Natural killer cell (primary cell): ENCODE data around the gene GABPB2. TPM values are rescaled to one million over a fixed set of nuclear protein-coding genes. Genes with fewer than 3 reads are reported as not detected.

Source experiments
- ATAC-seq, 3 donors: fragments of 150-1000 bp in 2 of 3; fragments of 200-7000 bp in 1 of 3; cut with Tn5 transposase; 1 replicate in 1 of 3; 2 replicates in 2 of 3; pipeline ENCODE4 v1.10.0; 2021; ENCODE audit warnings: mild to moderate bottlenecking in 2 of 3, moderate library complexity in 2 of 3
- DNase-seq, 2 donors: peaks; one replicate each; pipeline versions ENCODE4 v3.0.0 to v3.0.0-alpha.2; 2013 to 2021; ENCODE audit warnings: mixed read lengths in 1 of 2
- H3K27ac ChIP-seq: one replicate; pipeline ENCODE4 v1.5.1; 2013; ENCODE audit warnings: mild to moderate bottlenecking, low read length
- H3K27me3 ChIP-seq: one replicate; pipeline ENCODE4 v1.6.1; 2013; ENCODE audit warnings: low read length; ENCODE audit not compliant: control insufficient read depth, insufficient read depth
- H3K36me3 ChIP-seq: one replicate; pipeline ENCODE4 v1.6.1; 2013; ENCODE audit warnings: low read length; ENCODE audit not compliant: control insufficient read depth, insufficient read depth
- H3K4me1 ChIP-seq: one replicate; pipeline ENCODE4 v1.6.1; 2013; ENCODE audit warnings: low read length; ENCODE audit not compliant: control insufficient read depth, insufficient read depth
- H3K4me3 ChIP-seq: one replicate; pipeline ENCODE4 v1.5.1; 2013; ENCODE audit warnings: low read length
- H3K9me3 ChIP-seq: one replicate; pipeline ENCODE4 v1.6.1; 2013; ENCODE audit warnings: low read length; ENCODE audit not compliant: control insufficient read depth, insufficient read depth
- H3K27ac Mint-ChIP-seq, 2 donors: one replicate each; pipeline ENCODE4 v1.8.0; 2022; ENCODE audit warnings: mild to moderate bottlenecking in 2 of 2, mixed read lengths in 2 of 2, moderate library complexity in 1 of 2
- H3K27me3 Mint-ChIP-seq, 2 donors: one replicate each; pipeline ENCODE4 v1.8.0; 2022; ENCODE audit warnings: low read depth in 2 of 2, mixed read lengths in 2 of 2
- H3K36me3 Mint-ChIP-seq: one replicate; pipeline ENCODE4 v1.8.0; 2022; ENCODE audit warnings: mixed read lengths
- H3K4me1 Mint-ChIP-seq, 2 donors: one replicate each; pipeline ENCODE4 v1.8.0; 2022; ENCODE audit warnings: mixed read lengths in 2 of 2
- H3K4me3 Mint-ChIP-seq: one replicate; pipeline ENCODE4 v1.8.0; 2022; ENCODE audit warnings: mild to moderate bottlenecking, moderate library complexity, mixed read lengths
- H3K9me3 Mint-ChIP-seq, 2 donors: one replicate each; pipeline ENCODE4 v1.8.0; 2022; ENCODE audit warnings: mixed read lengths in 2 of 2
- WGBS: methylation state at CpG from one replicate; pipeline ENCODE4 v1.1.7; 2013; ENCODE audit warnings: missing lambda C conversion rate; ENCODE audit not compliant: insufficient coverage; 5-methylcytosine and 5-hydroxymethylcytosine counted together
- intact Hi-C: fragments of 100-400 bp; cut with micrococcal nuclease; formaldehyde crosslinking; loops from one replicate; pipeline ENCODE4 v1.14.2; 2022
- total RNA-seq, 4 donors: library from RNA; stranded (reverse); fragments of 120-200 nt in 1 of 4; gene quantifications; one replicate each; pipeline versions ENCODE4 v1.2.3 to v1.2.4, GENCODE V29; 2013 to 2022
- TF ChIP-seq, protein P1 (sequence below): fragments of 200-600 bp; IDR thresholded peaks from one replicate; pipeline ENCODE4 v1.8.0; 2022; ENCODE audit warnings: antibody characterized with exemption

GABPB2 gene
- total RNA-seq, 3 donors from 2014 or later (not counting 1 experiment from before 2014, with no cell fraction given): 27.4 to 34.0 (median 30.6) TPM

DNA sequence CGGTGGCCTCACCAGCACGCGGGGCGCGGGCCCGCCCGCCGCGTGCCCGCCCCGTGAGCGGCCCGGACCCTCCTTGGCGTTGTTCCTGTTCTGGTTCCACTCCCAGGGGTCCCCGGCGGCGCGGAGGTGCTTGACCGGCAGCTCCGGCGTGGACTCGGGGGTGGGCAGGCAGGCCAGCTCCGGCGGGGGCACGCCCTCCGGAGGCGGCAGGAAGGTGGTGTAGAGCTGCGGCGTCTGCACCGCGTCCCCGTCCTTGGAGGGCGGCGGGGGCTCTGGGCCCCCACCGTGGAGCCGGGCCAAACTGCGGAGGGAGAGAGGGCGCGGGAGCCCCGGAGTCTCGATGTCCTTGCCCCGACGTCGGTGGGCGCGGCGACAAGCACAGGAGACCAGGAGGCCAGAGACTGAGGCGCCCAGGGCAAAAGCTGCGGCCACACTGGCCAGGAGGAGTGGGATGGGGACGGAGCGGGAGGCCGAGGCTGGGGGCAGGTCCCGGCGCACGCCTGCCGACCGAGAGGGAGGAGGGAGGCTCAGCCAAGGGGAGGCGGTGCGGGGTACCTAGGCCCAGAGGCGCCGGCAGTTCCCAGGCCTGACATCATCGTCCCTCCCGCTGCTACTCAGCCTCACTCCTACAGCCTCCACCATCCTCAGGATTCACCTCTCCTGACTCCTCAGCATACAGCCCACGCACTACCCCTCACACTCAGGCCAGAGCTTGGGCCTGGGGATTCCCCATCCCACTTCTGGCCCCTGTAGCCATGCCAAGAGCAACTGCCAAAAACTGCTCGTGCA lies 62.7 kb downstream of the GABPB2 start:
- 96% methylated on average over 65 of the region's 65 CpGs for WGBS
- Mint-ChIP-seq H3K36me3 (no peaks in the 10 kb centered on the region), H3K9me3 (no peaks in the 10 kb centered on the region), H3K27ac (no peak overlapping the region), H3K4me1 (peaks cover 12 to 22% of the 10 kb centered on the region in 2 donors), H3K4me3 (no peak overlapping the region), H3K27me3 (no peaks in the 10 kb centered on the region)
- intact Hi-C loops: no loop called here
- Histone ChIP-seq H3K36me3 (no peaks in the 10 kb centered on the region), H3K4me1 (peaks cover 14% of the 10 kb centered on the region), H3K27ac (no peak overlapping the region), H3K27me3 (no peaks in the 10 kb centered on the region), H3K4me3 (no peak overlapping the region), H3K9me3 (no peaks in the 10 kb centered on the region)
- DNase-seq (no peak), ATAC-seq (no peak)
- TF ChIP-seq, protein P1, sequence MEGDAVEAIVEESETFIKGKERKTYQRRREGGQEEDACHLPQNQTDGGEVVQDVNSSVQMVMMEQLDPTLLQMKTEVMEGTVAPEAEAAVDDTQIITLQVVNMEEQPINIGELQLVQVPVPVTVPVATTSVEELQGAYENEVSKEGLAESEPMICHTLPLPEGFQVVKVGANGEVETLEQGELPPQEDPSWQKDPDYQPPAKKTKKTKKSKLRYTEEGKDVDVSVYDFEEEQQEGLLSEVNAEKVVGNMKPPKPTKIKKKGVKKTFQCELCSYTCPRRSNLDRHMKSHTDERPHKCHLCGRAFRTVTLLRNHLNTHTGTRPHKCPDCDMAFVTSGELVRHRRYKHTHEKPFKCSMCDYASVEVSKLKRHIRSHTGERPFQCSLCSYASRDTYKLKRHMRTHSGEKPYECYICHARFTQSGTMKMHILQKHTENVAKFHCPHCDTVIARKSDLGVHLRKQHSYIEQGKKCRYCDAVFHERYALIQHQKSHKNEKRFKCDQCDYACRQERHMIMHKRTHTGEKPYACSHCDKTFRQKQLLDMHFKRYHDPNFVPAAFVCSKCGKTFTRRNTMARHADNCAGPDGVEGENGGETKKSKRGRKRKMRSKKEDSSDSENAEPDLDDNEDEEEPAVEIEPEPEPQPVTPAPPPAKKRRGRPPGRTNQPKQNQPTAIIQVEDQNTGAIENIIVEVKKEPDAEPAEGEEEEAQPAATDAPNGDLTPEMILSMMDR: no peak

DNA sequence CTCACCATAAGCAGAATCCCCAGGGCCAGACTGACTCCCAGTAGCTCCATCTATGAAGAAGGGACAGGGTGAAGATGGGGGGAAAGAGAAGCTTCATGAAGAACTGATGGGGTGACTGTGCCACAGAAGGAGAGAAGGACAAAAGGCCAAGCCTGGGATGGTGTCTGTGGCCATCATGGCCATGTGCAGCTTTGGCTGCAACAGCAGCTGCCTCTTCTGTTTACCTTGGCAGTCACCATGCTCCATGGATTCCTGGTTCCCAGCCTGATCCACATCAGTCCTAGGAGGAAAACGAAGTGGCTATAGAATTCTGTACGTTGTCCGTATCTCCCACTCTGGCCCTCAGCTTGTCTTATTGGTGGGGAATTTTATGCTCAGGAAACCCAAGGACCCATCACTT lies 63.8 kb downstream of the GABPB2 start:
- Histone ChIP-seq H3K27ac (no peak overlapping the region), H3K27me3 (no peaks in the 10 kb centered on the region), H3K9me3 (no peaks in the 10 kb centered on the region), H3K4me3 (no peak overlapping the region), H3K4me1 (peaks cover 14% of the 10 kb centered on the region), H3K36me3 (no peaks in the 10 kb centered on the region)
- Mint-ChIP-seq H3K4me1 (peaks cover 12 to 22% of the 10 kb centered on the region in 2 donors), H3K9me3 (no peaks in the 10 kb centered on the region), H3K27ac (no peak overlapping the region), H3K27me3 (no peaks in the 10 kb centered on the region), H3K36me3 (no peaks in the 10 kb centered on the region), H3K4me3 (no peak overlapping the region)
- 92% methylated on average over 2 of the region's 3 CpGs for WGBS
- intact Hi-C loops: no loop called here
- DNase-seq (no peak), ATAC-seq (no peak)
- TF ChIP-seq, protein P1: no peak

DNA sequence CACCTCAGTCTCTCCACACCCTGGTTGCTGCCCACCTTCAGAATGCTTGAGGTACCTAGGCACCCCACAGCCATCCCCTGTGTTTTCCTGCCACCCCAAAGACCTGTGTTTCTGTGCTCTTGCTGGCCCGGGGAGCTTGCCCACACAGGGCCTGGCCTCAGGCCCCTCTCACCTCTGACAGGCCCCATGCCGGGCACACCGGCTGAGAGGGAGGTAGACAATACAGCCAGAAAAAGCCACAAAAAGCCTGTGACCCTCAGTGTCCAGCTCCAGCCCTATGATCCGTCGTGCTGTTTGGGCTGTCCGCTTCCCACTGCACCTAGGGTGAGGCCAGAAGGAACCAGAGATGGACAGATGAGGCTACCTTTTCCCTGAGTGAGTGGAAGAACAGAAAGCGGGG lies 64.4 kb downstream of the GABPB2 start:
- Mint-ChIP-seq H3K4me1 (peaks cover 12 to 22% of the 10 kb centered on the region in 2 donors), H3K36me3 (no peaks in the 10 kb centered on the region), H3K4me3 (no peak overlapping the region), H3K27ac (no peak overlapping the region), H3K27me3 (no peaks in the 10 kb centered on the region), H3K9me3 (no peaks in the 10 kb centered on the region)
- Histone ChIP-seq H3K4me3 (no peak overlapping the region), H3K9me3 (no peaks in the 10 kb centered on the region), H3K36me3 (no peaks in the 10 kb centered on the region), H3K4me1 (peaks cover 14% of the 10 kb centered on the region), H3K27me3 (no peaks in the 10 kb centered on the region), H3K27ac (no peak overlapping the region)
- WGBS: 98% methylated on average over 7 of the region's 7 CpGs
- DNase-seq: no peak
- TF ChIP-seq, protein P1: no peak
- ATAC-seq: no peak
- intact Hi-C loops: no loop called here
